ENCODE measurements around the gene SPP1.

SPP1 gene

DNA sequence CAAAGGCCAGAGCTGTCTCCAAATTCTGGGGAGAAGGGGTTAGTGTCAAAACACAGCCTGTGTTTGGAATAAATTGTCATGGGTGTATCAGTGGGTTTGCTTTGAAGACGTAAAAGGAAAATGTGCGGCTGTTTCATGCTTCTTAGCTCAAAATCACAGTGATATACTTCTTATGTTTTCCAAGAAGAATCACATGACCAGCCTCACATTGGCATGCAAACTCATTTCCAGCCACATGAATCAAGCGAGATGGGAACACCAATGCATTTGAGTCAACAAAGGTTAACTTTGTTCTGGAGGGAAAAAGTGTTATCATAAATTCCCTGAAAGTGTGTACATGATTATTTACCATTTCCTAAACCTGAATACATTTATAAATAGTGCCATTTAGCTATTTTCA lies 19.0 kb upstream of the SPP1 start:
- no peak for DNase-seq

DNA sequence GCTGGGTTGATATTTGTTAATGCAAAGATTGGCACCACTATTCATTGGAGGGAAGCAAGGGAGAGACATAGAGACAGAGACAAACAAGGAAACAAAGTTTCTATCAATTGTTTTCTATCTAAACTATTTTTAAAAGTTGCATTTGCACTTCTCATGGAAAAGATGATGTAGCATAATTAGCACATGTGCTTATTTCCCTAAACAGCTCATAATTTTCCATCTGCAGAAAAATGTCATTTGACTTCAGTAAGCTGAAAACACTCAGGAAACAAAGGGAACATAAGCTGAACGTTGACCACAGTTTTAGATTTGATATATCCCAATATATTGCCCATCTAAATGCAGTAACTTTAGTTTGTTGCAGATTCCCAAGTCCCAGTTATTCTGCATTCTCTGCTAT lies 18.5 kb upstream of the SPP1 start:
- DNase-seq = no peak

DNA sequence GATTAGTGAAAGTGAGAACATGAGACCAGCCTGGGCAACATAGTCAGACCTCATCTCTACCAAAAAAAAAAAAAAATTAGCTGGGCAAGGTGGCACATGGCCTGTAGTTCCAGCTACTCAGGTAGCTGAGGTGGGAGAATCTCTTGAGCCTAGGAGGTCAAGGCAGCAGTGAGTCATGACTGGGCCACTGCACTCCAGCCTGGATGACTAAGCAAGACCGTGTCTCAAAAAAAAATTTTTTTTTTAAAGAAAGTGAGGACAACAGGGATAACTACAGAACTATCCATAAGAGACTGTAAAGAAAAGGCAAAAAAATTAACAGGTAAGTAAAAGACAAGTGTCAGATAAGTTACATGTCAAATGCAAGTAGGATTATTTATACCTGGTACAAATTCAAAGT lies 13.5 kb upstream of the SPP1 start:
- DNase-seq = peak; percentile 14

DNA sequence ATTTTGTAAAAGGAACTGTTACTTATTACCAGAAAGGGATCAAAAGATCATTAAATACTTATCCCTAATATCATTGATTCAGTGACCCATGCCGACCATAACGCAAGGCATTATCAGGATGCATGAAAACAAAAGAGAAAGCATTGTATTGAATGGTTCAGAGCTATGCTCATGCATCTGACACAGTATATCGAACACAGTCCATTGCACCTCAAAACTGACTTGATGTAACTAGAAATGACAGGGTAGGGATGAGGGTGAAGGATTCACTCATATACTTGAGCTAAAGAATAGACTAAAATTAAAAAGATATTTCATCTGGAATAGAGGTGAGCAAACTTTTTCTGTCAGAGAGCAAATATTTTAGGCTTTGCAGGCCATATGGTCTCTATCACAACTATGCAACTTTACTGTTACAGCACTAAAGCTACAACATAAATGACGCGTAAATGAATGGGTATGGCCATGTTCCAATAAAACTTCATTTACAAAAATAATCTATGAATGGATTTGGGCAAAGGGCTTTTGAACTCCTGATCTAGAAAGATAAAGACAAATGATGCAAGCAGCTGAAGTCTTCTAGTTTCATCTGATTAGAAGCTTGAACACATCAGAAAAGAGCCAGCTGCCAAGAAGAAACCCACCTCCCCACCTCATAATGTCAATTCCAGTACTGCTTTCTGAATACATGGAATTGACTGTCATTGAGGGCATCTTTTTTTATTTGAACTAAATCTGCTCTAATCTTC lies 12.9 kb upstream of the SPP1 start:
- DNase-seq = no peak

DNA sequence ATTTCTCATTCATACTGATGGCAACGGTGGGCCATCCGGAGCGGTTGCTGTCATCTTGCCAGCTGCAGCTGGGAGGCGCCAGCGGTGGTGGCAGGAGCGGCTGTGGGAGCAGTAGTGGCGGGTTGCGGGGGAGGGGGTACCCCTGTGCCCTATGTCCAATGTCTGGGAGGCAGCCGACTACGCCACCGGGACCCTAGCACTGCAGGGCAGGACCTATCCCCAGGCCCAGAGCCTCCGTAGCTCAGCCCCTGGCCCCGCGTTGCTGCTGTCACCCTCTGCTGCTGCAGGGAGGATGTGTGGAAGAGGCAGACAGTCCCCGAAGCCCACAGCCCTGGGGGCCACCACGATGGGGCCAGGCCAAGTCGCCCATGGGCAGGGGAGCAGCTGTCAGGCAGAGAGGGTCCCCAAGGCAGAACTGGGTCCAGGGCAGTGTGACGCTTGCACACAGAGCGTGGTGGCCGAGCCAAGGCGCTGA lies 10.0 kb upstream of the SPP1 start:
- DNase-seq = no peak

DNA sequence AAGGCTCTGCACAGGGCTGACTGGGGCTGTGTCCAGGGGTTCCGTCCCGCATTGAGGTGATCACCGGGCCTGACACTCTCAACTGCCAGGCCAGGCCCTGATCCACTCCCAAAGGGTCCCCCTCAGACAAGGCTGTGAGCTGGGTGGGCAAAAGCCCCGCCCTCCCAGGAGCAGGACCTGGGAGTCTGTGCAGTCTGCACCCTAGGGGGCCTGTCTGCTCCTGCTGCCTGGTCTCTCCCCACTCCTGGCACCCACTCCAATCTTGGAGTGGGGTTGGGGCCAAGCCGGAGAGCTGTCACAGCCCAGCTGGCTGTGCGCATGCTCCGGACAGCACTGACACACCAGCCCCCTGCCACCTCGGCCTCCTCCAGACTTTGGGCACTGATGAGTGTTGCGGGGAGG lies 9.4 kb upstream of the SPP1 start:
- DNase-seq = no peak

DNA sequence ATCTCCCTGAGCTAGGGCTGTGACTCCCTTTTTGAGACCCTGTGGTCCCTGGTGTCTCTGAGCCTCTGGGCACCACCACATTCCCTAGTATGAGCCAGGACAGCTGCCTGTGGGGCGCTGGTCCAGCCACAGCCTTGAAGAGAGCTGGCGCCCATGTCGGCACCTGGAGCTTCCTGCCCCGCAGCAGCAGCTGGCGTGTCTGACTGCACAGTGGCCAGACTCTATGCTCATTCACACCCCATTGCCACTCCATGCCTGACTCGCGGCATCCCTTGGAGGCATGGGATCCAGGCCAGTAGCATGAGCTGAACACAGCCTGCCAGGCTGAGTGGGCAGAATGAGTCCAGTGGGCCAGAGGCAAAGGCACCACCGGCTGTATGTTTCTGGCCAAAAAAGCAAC lies 8.3 kb upstream of the SPP1 start:
- DNase-seq = no peak

DNA sequence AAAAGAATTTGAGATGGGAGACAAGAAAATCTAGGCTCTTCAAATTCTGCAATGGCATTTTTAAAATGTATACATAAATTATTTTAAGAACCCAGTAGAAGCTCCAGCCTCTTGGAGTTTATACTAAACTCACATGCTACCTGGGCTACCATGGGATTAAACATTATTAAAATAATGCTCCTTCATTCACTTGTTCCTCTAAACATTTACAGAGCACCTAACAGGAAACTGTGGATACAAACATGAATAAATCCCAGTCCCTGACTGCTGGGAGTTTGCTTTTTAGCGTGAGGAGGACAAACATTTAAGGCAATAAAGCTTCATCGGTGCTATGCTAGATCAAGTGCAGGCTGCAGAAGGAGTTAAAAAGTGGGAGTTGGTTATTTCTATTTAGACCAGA lies 5.4 kb upstream of the SPP1 start:
- no peak for DNase-seq

DNA sequence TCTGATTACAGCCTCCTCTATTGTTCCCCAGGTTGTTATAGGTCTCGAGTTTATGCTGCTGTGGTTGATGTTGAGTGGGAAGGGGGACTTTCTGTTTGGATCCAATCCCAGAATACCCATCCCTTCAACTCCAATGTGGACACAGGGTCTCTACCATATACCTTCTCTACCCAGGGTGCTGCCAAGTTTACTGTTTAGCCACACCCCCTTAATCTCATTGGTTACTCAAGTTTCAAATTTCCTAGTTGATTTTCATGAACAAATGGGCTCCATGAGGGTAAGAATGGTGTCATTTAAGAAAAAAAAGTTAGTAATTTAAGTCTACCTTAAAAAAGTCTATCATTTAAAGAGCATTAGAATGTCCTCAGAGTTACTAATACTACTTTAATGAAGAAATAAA lies 3.6 kb upstream of the SPP1 start:
- DNase-seq = no peak

DNA sequence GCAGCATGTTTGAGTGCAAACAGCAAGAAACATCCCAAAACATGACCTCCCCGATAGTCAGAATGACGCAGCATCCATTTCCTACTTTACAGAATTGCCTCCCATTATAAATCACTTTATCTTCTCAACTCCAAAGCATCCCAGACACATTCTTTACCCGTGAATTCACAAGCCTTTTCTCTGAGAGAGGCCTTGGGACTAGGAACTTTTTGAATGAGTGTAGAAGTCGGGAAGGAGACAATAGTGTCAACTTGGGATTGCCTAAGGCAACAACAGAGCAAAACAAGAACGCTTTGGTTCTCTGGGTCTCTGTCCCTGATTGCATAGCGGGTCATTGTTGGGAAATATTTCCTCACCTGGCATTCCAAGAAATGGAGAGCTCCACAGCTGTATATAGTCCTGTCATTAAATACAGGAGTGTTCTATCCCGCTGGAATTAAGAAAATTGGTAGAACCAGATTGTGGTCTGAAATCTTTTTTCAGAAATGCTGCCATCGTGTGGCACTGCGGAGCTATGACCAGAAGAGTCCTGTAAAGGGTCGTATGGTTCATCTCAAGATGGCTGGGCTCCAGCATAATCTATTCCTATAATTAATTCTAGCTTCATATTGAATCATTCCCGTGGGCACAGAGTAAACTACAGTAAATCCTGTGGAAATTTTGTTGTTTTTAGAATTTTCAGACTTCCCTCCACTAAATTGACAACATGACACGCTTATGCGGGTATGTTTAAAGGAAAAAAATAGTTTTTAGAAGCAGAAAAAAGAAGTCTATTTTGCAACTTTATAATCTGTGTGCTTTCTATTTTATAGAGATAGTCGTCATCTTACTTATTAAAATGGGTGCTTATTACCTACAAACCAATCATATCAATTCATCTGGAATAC lies 2.0 kb upstream of the SPP1 start:
- peak; percentile 95 for DNase-seq

DNA sequence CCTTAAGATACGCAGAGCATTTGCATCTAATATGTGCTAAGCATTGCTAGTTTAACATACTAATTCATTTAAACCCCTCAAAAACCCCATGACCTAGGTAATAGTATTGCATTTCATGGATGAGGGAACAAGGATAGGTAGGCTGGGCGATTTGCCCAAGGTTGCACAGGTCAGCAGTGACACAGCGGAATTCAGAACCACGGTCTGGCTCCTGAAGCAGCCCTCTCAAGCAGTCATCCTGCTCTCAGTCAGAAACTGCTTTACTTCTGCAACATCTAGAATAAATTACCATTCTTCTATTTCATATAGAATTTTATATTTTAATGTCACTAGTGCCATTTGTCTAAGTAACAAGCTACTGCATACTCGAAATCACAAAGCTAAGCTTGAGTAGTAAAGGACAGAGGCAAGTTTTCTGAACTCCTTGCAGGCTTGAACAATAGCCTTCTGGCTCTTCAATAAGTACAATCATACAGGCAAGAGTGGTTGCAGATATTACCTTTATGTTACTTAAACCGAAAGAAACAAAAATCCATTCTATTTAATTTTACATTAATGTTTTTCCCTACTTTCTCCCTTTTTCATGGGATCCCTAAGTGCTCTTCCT lies 555 bp upstream of the SPP1 start:
- DNase-seq = no peak

DNA sequence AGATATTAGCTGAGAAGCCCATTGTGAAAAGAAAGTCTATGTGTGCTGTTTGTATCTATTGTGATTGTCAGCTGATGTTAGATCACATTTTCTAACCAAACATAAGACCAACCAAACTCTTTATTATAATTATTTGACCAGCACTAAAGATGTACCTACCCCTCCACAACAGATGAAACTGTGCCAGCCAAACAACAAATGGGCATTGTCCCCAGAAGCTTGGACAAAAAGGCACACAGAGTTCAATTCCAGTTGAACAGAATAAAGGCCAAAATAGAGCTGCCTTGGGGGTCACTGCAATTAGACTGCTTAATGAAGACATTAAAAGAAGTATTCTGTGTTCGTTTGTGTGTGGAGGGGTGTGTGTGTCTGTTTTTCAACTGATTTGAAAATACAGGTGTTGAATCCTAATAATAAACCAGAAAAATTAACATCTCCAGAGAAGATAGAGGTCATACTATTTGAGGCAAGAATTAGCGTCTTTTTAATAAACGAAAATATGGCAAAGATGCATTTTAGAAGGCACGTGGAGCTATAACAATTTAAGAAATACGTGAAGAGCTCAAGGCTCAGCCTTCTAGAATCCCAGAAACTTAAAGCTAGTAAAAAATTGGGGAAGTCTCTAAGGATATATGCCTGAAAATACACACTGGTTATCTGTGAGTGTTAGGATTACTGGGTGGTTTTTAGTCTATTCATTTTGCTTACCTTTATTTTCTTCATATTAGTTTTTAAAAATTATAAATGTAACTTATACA lies 2.2 kb downstream of the SPP1 start:
- DNase-seq = no peak

DNA sequence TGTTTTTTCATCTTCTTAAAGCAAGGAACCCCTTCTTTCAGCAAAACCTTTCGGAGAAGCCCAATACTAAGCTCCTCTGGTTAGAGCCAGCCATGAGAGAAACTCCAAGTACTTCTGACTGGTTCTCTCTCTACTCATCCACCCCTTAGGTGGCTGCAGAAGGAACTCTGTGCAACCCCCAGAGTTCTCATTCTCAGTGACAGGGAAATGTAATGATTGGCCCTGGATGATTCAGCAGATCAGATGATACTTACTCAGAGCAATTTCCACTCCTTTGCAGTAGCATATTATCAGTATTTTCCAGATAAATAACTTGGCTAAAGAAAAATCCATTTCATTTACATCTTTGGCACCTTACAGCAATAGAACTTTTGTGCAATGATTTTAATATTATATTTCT lies 3.2 kb downstream of the SPP1 start:
- peak; percentile 33 for DNase-seq

DNA sequence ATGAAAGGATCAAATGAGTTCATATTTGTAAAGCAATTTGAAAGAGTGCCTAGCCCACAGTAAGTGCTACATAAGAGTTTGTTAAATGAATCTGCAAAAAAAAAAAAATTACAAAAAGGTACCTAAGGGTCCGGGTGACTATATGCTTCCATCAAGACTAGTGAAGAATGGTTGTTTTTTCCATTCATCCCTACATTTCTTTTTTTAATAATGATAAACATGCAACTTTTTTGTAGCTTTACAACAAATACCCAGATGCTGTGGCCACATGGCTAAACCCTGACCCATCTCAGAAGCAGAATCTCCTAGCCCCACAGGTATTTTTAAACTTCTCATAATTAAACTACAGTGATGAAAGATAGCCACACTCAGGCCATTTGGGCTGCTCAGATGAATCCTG lies 4.3 kb downstream of the SPP1 start:
- no peak for DNase-seq

DNA sequence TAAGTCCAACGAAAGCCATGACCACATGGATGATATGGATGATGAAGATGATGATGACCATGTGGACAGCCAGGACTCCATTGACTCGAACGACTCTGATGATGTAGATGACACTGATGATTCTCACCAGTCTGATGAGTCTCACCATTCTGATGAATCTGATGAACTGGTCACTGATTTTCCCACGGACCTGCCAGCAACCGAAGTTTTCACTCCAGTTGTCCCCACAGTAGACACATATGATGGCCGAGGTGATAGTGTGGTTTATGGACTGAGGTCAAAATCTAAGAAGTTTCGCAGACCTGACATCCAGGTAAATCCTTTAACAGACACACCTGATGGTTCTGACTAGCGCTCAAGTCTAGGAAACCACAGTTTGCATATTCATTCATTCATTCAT lies 6.0 kb downstream of the SPP1 start:
- no peak for DNase-seq

DNA sequence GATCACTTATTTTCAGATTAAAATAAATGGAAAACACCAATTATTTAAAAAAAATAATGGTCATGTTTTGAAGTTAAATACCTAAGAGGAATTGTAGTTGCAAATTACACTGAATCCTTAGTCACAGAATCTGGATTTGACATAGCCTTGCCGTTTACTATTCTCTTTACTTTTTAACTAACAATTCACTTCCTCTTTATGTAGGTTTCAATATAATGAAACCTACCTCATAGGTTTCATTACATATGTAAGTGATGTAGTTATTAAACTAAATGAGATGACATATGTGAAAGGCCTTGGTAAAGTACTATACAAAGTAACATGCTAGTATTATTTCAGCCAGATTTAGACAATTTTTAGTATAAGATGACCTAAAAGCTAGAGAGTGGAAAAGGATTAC lies 6.5 kb downstream of the SPP1 start:
- no peak for DNase-seq

DNA sequence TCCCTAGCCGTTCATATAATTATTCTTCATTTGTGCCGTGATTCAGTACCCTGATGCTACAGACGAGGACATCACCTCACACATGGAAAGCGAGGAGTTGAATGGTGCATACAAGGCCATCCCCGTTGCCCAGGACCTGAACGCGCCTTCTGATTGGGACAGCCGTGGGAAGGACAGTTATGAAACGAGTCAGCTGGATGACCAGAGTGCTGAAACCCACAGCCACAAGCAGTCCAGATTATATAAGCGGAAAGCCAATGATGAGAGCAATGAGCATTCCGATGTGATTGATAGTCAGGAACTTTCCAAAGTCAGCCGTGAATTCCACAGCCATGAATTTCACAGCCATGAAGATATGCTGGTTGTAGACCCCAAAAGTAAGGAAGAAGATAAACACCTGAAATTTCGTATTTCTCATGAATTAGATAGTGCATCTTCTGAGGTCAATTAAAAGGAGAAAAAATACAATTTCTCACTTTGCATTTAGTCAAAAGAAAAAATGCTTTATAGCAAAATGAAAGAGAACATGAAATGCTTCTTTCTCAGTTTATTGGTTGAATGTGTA lies 7.0 kb downstream of the SPP1 start:
- DNase-seq = peak; percentile 35

DNA sequence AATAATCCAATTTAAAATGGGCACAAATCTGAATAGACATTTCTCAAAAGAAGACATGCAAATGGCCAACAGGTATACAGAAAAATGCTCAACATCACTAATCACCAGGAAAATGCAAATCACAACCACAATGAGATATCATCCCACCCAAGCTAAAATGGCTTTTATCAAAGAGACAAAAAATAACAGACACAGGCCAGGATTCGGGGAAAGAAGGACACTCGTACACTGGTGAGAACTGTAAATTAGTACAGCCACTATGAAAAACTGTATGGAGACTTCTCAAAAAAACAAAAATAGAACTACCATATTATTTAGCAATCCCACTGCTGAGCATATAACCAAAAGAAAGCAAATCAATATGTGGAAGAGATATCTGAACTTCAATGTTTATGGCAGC lies 8.5 kb downstream of the SPP1 start:
- no peak for DNase-seq

DNA sequence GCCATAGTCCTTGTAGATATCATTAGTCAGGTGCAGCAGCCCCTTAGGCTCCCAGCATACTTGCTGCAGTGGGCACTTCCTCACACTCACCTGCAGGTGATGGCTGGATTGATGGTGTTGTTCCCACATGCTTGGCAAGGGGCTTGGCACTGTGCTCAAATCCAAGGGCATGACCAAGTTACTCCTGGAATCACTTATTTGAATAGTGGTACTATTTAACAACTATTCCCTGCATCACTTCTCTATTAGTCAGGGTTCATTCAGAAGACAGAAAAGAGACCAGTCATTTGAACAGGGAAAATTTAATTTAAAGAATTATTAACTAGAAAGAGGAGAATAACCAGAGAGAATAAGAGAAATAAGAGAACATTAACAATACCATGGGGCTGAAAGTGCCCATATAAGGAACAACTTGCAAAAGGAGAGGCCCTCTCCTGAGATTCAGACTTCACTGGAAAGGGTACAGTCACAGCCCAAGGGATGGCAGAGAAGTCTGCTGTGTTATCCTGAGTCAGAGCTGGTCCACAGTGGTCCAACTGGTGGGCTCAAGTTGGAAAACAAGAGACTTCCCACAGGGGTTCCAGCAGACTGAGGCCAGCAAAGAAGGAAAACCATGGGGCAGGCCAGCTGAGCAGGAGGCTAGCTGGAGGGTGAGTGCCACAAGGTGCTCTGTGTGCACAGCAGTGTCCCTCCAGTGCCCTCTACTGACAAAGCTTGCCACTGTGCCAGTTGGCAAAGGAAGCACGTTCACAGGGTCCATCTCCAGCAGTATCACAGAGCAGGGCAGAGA lies 9.8 kb downstream of the SPP1 start:
- DNase-seq = peak; percentile 44

DNA sequence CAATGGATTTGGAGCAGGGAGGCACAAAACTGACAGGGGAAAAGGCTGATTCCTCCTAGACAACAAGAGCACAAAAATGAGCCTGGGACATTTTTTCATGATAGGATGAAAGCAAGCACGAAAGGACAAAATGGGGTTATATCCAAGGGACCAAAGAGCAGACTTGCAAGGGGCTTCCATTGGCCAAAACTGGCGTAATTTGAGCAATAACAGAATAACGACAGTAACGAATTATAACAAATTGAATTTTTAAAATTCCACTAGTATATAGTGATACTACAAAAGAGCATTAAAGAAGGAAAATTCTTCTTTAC lies 10.3 kb downstream of the SPP1 start:
- DNase-seq = no peak

DNA sequence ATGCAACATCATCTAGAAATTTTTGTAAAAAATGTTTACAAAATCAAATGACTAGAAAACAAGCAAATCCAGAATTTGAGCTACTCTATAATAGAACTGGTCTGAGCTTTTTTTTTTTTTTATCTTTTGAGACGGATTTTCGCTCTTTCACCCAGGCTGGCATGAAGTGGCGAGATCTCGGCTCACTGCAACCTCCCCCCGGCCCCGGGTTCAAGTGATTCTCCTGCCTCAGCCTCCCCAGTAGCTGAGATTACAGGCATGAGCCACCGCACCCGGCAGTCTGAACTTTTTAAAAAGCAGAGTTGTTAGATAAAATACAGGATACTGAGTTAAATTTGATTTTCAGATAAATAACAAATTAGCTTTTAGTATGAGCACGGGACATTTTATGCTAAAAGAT lies 11.0 kb downstream of the SPP1 start:
- no peak for DNase-seq

DNA sequence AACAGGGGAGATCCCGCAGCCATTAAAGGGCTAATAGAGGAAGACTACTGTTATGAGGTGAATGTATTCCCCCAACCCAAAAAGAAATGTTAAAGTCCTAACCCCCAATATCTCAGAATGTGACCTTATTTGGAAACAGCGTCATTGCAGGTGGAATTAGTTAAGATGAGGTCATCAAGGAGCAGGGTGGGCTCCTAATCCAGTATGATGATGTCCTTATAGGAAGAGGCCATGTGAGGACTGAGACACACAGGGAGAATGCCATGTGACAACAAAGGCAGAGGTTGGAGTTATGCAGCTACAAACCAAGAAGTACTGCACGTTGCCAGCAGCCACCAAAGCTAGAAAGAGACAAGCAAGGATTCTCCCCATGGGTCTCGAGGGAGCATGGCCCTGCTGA lies 14.3 kb downstream of the SPP1 start:
- no peak for DNase-seq

Data from fibroblast of skin of right quadriceps (primary cell).